Vagina (tissue), 2 donors: Measurements from ENCODE around the gene SLC36A4.

Experiments
- POLR2A ChIP-seq, 2 donors: fragments of 450-650 bp; IDR thresholded peaks; one replicate each; pipeline ENCODE4 v1.6.1; 2017; ENCODE audit warnings: antibody characterized with exemption in 2 of 2, mild to moderate bottlenecking in 2 of 2, moderate library complexity in 2 of 2
- TF ChIP-seq, protein P1 (sequence below), 3 experiments: fragments of 450-650 bp in 2 of 3; fragments of 200-600 bp in 1 of 3; sonication (generic) in 1 of 3; IDR thresholded peaks; one replicate each; pipeline ENCODE4 v1.5.1; 2017 to 2019; ENCODE audit warnings: antibody characterized with exemption in 3 of 3, mild to moderate bottlenecking in 2 of 3, moderate library complexity in 2 of 3

DNA sequence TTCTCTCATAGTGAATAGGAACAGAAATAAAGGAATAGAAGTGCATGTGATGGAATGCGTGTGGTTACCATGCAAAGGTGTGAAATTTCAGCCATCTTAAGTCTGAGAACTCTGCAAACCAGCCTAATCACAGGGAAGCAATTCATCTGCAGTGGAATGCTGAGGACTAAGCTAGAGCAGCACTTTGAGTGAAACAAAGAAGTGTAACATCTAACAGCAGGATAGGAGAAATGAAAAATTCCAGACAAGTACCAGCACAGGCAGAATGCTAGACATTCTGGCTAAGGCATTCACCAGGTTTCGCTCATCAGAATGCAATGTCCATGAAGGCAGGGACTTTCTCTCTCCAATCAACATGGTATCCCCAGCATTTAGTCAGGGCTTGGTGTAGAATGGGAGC, 41.2 kb upstream of the SLC36A4 start:
- TF ChIP-seq POLR2A (IDR thresholded peaks at IDR 0.05) = no peak
- TF ChIP-seq, protein P1, sequence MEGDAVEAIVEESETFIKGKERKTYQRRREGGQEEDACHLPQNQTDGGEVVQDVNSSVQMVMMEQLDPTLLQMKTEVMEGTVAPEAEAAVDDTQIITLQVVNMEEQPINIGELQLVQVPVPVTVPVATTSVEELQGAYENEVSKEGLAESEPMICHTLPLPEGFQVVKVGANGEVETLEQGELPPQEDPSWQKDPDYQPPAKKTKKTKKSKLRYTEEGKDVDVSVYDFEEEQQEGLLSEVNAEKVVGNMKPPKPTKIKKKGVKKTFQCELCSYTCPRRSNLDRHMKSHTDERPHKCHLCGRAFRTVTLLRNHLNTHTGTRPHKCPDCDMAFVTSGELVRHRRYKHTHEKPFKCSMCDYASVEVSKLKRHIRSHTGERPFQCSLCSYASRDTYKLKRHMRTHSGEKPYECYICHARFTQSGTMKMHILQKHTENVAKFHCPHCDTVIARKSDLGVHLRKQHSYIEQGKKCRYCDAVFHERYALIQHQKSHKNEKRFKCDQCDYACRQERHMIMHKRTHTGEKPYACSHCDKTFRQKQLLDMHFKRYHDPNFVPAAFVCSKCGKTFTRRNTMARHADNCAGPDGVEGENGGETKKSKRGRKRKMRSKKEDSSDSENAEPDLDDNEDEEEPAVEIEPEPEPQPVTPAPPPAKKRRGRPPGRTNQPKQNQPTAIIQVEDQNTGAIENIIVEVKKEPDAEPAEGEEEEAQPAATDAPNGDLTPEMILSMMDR (IDR thresholded peaks at IDR 0.05) = no peak
